Transverse colon (tissue), 4 donors: Measurements from ENCODE around the gene INO80D.
"Not testable (repeated sequence)": the region's sequence is repeated elsewhere in the genome, so short reads cannot be mapped to it uniquely, and the experiment has no call there.

ENCODE experiments used
- CTCF ChIP-seq, 5 experiments: fragments of 200-600 bp in 3 of 5; fragments of 450-650 bp in 2 of 5; sonication (generic) in 3 of 5; IDR thresholded peaks; 1 replicate in 2 of 5; 2 replicates in 3 of 5; pipeline ENCODE4 v1.5.1; 2016 to 2017; ENCODE audit warnings: antibody characterized with exemption in 5 of 5, inconsistent platforms in 3 of 5, mild to moderate bottlenecking in 2 of 5, moderate library complexity in 1 of 5
- POLR2A ChIP-seq: fragments of 450-650 bp; IDR thresholded peaks from one replicate; pipeline ENCODE4 v1.6.1; 2016; ENCODE audit warnings: antibody characterized with exemption, mild to moderate bottlenecking, moderate library complexity
- POLR2AphosphoS5 ChIP-seq, 3 donors: sonication (generic); formaldehyde crosslinking; IDR thresholded peaks; one replicate each; pipeline ENCODE4 v1.6.1; 2016; ENCODE audit warnings: antibody characterized with exemption in 3 of 3

GRCh38 chr2:205988681-205989080, 97.3 kb downstream of the INO80D start:
- TF ChIP-seq CTCF (IDR thresholded peaks at IDR 0.05); POLR2A; POLR2AphosphoS5 (IDR thresholded peaks at IDR 0.05): not testable (repeated sequence)
